Measurements from ENCODE around the gene LTBP3. TPM values are rescaled to one million over a fixed set of nuclear protein-coding genes. Genes with fewer than 3 reads are reported as not detected.
A peak's percentile ranks its signal among the peaks of the same experiment; 100 is the strongest.

Gene LTBP3
- total and polyA plus RNA-seq, 2 of the 13 experiments (the other 11 are each of a cell fraction or from before 2014, with no cell fraction given), result 12.2 to 68.1 TPM

GRCh38 chr11:65569973-65570918 lies 12.1 kb upstream of the LTBP3 start, which contains the start of gene ZNRD2 (continued):
- TF ChIP-seq SOX13 (IDR thresholded peaks at IDR 0.05) (no peak), SOX13 (CRISPR knock-in tag; conservative IDR thresholded peaks at IDR 0.05 in 1 of 2, IDR thresholded peaks at IDR 0.05 in 1 of 2) (0 out of 4 replicates have a peak, but pooled peaks of 1 of the 2 experiments have one; percentile 17), CBX2 (IDR thresholded peaks at IDR 0.05; ENCODE audit: low read depth, low read length) (no peak), CBX2 (CRISPR knock-in tag; IDR thresholded peaks at IDR 0.05; ENCODE audit: low read depth) (no peak), ZNF547 (CRISPR knock-in tag; IDR thresholded peaks at IDR 0.05) (no peak; the same call in 1 of the 2 replicates), BRCA1 (CRISPR knock-in tag; IDR thresholded peaks at IDR 0.05) (no peak), EED (CRISPR knock-in tag; IDR thresholded peaks at IDR 0.05) (no peak; the same call in 1 of the 2 replicates), MXD3 (CRISPR knock-in tag; IDR thresholded peaks at IDR 0.05) (no peak; the same call in 1 of the 2 replicates), HBP1 (CRISPR knock-in tag; IDR thresholded peaks at IDR 0.05; ENCODE audit: low read depth) (0 out of 2 replicates have a peak, but pooled peaks have one; percentile 55), HNRNPL (IDR thresholded peaks at IDR 0.05; ENCODE audit: low read depth, low read length) (no peak), ZNF264 (CRISPR knock-in tag; IDR thresholded peaks at IDR 0.05) (no peak), FOXC1 (CRISPR knock-in tag; IDR thresholded peaks at IDR 0.05; ENCODE audit: borderline replicate concordance) (peak; percentile 68; the same call in 1 of the 2 replicates), MXD1 (CRISPR knock-in tag; IDR thresholded peaks at IDR 0.05) (peak; percentile 87), ZNF574 (CRISPR knock-in tag; IDR thresholded peaks at IDR 0.05) (peak; percentile 96), ZNF382 (CRISPR knock-in tag; IDR thresholded peaks at IDR 0.05; ENCODE audit: borderline replicate concordance) (no peak), NR2C2 (CRISPR knock-in tag; IDR thresholded peaks at IDR 0.05; ENCODE audit: borderline replicate concordance) (peak; percentile 94), ETV5 (CRISPR knock-in tag; IDR thresholded peaks at IDR 0.05; ENCODE audit: borderline replicate concordance) (peak; percentile 92), ZNF766 (CRISPR knock-in tag; IDR thresholded peaks at IDR 0.05; ENCODE audit: borderline replicate concordance) (no peak), ZNF280B (CRISPR knock-in tag; IDR thresholded peaks at IDR 0.05; ENCODE audit: borderline replicate concordance) (peak; percentile 16), ZNF292 (CRISPR knock-in tag; IDR thresholded peaks at IDR 0.05; ENCODE audit: borderline replicate concordance, low read depth) (peak; percentile 76; the same call in 1 of the 2 replicates)
